Posterior vena cava (tissue), 2 donors: ENCODE measurements around the gene WDR1. TPM values are rescaled to one million over a fixed set of nuclear protein-coding genes. Genes with fewer than 3 reads are reported as not detected.
A peak's percentile ranks its signal among the peaks of the same experiment; 100 is the strongest.

ENCODE experiments used
- DNase-seq: peaks from one replicate; pipeline ENCODE4 v3.0.0-alpha.2; 2020; ENCODE audit warnings: low spot score
- intact Hi-C, 2 donors: fragments of 100-400 bp; cut with DNase I; formaldehyde crosslinking; loops; one replicate each; pipeline versions ENCODE4 v1.14.1 to v1.14.2; 2022 to 2023
- total RNA-seq, 2 donors: library from RNA; stranded (reverse); fragmentation: NEBNext Ultra II Directional; extraction: Animal tissue kit (Norgen Biotek cat#: 25700); gene quantifications; one replicate each; pipeline ENCODE4 v1.2.1, GENCODE V29; 2021
- donor health status: DM: yes; HTN: yes; CAD: no.
- donor health status: DM: yes; HTN: yes; CAD: no.

The WDR1 gene
- total RNA-seq, 2 donors from 2014 or later = 575 to 698 TPM

GRCh38 chr4:10118048-10119004 lies 1.7 kb upstream of the WDR1 start:
- intact Hi-C loops = no loop called here
- DNase-seq = no peak

GRCh38 chr4:10117359-10118047 lies 904 bp upstream of the WDR1 start:
- no peak for DNase-seq
- intact Hi-C loops = no loop called here

- intact Hi-C loops = no loop called here
- peak; percentile 89 for DNase-seq
Observed at GRCh38 chr4:10115797-10116568, 616 bp downstream of the WDR1 start.

- intact Hi-C loops = no loop called here
- no peak for DNase-seq
Observed at GRCh38 chr4:10115271-10115796, 1.3 kb downstream of the WDR1 start.

- intact Hi-C loops = no loop called here
- DNase-seq = no peak
Observed at GRCh38 chr4:10114607-10115006, 2.0 kb downstream of the WDR1 start.

- intact Hi-C loops = no loop called here
- DNase-seq = no peak
Observed at GRCh38 chr4:10114147-10114546, 2.5 kb downstream of the WDR1 start.

- intact Hi-C loops = no loop called here
- no peak for DNase-seq
Observed at GRCh38 chr4:10113362-10114047, 3.1 kb downstream of the WDR1 start.

GRCh38 chr4:10112658-10113284 lies 3.8 kb downstream of the WDR1 start:
- DNase-seq = no peak
- intact Hi-C loops = no loop called here

- intact Hi-C loops = no loop called here
- peak; percentile 76 for DNase-seq
Observed at GRCh38 chr4:10111067-10111801, 5.4 kb downstream of the WDR1 start.

GRCh38 chr4:10109995-10110670 lies 6.5 kb downstream of the WDR1 start:
- DNase-seq = no peak
- intact Hi-C loops = no loop called here

GRCh38 chr4:10108818-10109783 lies 7.5 kb downstream of the WDR1 start:
- DNase-seq = no peak
- intact Hi-C loops = no loop called here

- no peak for DNase-seq
- intact Hi-C loops = no loop called here
Observed at GRCh38 chr4:10108391-10108790, 8.2 kb downstream of the WDR1 start.

GRCh38 chr4:10107111-10108091 lies 9.2 kb downstream of the WDR1 start:
- DNase-seq = no peak
- intact Hi-C loops = no loop called here

GRCh38 chr4:10106421-10107039 lies 10.1 kb downstream of the WDR1 start:
- intact Hi-C loops = no loop called here
- peak; percentile 93 for DNase-seq

GRCh38 chr4:10105920-10106319 lies 10.7 kb downstream of the WDR1 start:
- intact Hi-C loops = no loop called here
- DNase-seq = no peak
